ENCODE results near the gene RRM1. TPM values are rescaled to one million over a fixed set of nuclear protein-coding genes. Genes with fewer than 3 reads are reported as not detected.

The RRM1 gene
- polyA plus RNA-seq, 1 donor (not counting 4 experiments of a cell fraction or from before 2014, with no cell fraction given): 65.6 TPM

DNA sequence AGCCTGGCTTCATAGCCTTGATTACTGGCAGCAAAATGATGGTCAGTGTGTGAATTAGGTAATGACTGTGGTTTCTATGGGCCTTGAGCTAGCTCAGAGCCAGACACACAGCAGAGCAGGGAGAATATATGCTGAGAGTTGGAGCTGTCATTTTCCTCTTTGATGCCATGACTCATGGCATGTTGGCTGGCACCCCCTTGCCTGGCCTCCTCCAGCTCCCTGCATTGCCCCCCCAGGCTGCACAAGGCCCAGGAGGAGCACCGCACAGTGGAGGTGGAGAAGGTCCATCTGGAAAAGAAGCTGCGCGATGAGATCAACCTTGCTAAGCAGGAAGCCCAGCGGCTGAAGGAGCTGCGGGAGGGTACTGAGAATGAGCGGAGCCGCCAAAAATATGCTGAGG, 20.3 kb upstream of the RRM1 start:
- no peak overlapping the region for H3K4me2 ChIP-seq (ENCODE audit: control insufficient read depth, extremely low read depth, insufficient read depth, low read depth, low read length)
- DNase-seq (ENCODE audit: low read depth, low spot score) (no peak), FAIRE-seq (no peak)
- H3K79me2 ChIP-seq (ENCODE audit: control insufficient read depth, insufficient read depth, low read length): no peaks in the 10 kb centered on the region
- H3K9me1 ChIP-seq (ENCODE audit: control insufficient read depth, extremely low read depth, insufficient read depth, low read length): no peaks in the 10 kb centered on the region
- dilution Hi-C loops (cut with MboI; ENCODE audit: extremely low pct_ligation_motif_present, low sequenced_read_pairs): loop anchor here (25.0 kb wide), 2 partner anchors 112 to 212 kb away; partner anchors contain the start of gene STIM1
- H4K20me1 ChIP-seq (ENCODE audit: control insufficient read depth, extremely low read depth, insufficient read depth, low read length): no peaks in the 10 kb centered on the region
- no peaks in the 10 kb centered on the region for H3K27me3 ChIP-seq (ENCODE audit: control insufficient read depth, extremely low read depth, insufficient read depth, low read length)
- no peak overlapping the region for H3K4me3 ChIP-seq (ENCODE audit: control insufficient read depth in 2 of 3, extremely low read depth in 1 of 3, insufficient read depth in 2 of 3, low read depth in 1 of 3, low read length in 3 of 3)
- H3K9ac ChIP-seq (ENCODE audit: control insufficient read depth, extremely low read depth, insufficient read depth, low read length): no peak overlapping the region
- no peak overlapping the region for H2AFZ ChIP-seq (ENCODE audit: control insufficient read depth, low read length)
- TF ChIP-seq EZH2 (IDR thresholded peaks at IDR 0.05; ENCODE audit: low read length) (no peak), CTCF (optimal IDR thresholded peaks at IDR 0.05 in 1 of 3, IDR thresholded peaks at IDR 0.05 in 1 of 3, conservative IDR thresholded peaks at IDR 0.05 in 1 of 3; ENCODE audit: extremely low read depth in 1 of 3, insufficient read depth in 2 of 3, low read length in 3 of 3) (no peak)
- no peaks in the 10 kb centered on the region for H3K9me3 ChIP-seq (ENCODE audit: control insufficient read depth, low read depth, low read length)
- H3K4me1 ChIP-seq (ENCODE audit: control insufficient read depth, extremely low read depth, insufficient read depth, low read length): peaks cover 13% of the 10 kb centered on the region
- peaks cover 0 to 5% of the 10 kb centered on the region in 2 experiments for H3K36me3 ChIP-seq (ENCODE audit: control insufficient read depth in 2 of 2, extremely low read depth in 1 of 2, insufficient read depth in 2 of 2, low read length in 2 of 2)
- no peak overlapping the region for H3K27ac ChIP-seq (ENCODE audit: control insufficient read depth, insufficient read depth, low read length)

DNA sequence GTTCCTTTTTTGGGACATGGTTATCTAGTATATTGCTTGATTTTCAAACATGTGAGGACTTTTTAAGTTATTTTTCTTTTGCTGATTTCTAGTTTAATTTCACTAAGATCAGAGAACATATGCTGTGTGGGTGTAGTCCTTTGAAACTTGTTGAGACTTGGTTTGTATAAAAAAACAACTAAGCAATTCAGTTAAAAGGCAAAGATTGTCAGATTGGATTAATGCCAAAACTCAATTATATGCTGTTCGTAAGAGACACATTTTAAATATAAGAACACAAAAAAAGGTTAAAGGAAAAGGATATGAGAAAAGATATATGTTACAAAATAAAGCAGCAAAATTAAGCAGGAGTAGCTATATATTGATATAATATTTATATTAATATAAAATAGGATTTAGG, 17.8 kb upstream of the RRM1 start:
- Histone ChIP-seq H3K9me1 (ENCODE audit: control insufficient read depth, extremely low read depth, insufficient read depth, low read length) (no peaks in the 10 kb centered on the region), H3K9ac (ENCODE audit: control insufficient read depth, extremely low read depth, insufficient read depth, low read length) (no peak overlapping the region), H4K20me1 (ENCODE audit: control insufficient read depth, extremely low read depth, insufficient read depth, low read length) (no peaks in the 10 kb centered on the region), H3K9me3 (ENCODE audit: control insufficient read depth, low read depth, low read length) (no peaks in the 10 kb centered on the region), H3K4me3 (ENCODE audit: control insufficient read depth in 2 of 3, extremely low read depth in 1 of 3, insufficient read depth in 2 of 3, low read depth in 1 of 3, low read length in 3 of 3) (peak overlapping the region in 1 of 3 experiments; percentile 15), H3K27ac (ENCODE audit: control insufficient read depth, insufficient read depth, low read length) (no peak overlapping the region), H3K79me2 (ENCODE audit: control insufficient read depth, insufficient read depth, low read length) (no peaks in the 10 kb centered on the region), H3K4me1 (ENCODE audit: control insufficient read depth, extremely low read depth, insufficient read depth, low read length) (peaks cover 13% of the 10 kb centered on the region), H2AFZ (ENCODE audit: control insufficient read depth, low read length) (no peak overlapping the region), H3K4me2 (ENCODE audit: control insufficient read depth, extremely low read depth, insufficient read depth, low read depth, low read length) (peak overlapping the region; percentile 42), H3K36me3 (ENCODE audit: control insufficient read depth in 2 of 2, extremely low read depth in 1 of 2, insufficient read depth in 2 of 2, low read length in 2 of 2) (peaks cover 0 to 8% of the 10 kb centered on the region in 2 experiments), H3K27me3 (ENCODE audit: control insufficient read depth, extremely low read depth, insufficient read depth, low read length) (no peaks in the 10 kb centered on the region)
- FAIRE-seq (no peak), DNase-seq (ENCODE audit: low read depth, low spot score) (no peak)
- TF ChIP-seq EZH2 (IDR thresholded peaks at IDR 0.05; ENCODE audit: low read length) (no peak), CTCF (optimal IDR thresholded peaks at IDR 0.05 in 1 of 3, IDR thresholded peaks at IDR 0.05 in 1 of 3, conservative IDR thresholded peaks at IDR 0.05 in 1 of 3; ENCODE audit: extremely low read depth in 1 of 3, insufficient read depth in 2 of 3, low read length in 3 of 3) (no peak)
- dilution Hi-C loops (cut with MboI; ENCODE audit: extremely low pct_ligation_motif_present, low sequenced_read_pairs): no loop called here

All from keratinocyte (primary cell).